SKM-1 (cell line): ENCODE measurements around the gene BRSK1.

Experiments used
- DNase-seq: peaks from one replicate; lab custom pipeline; 2025; ENCODE audit not compliant: unreplicated experiment; lab: John Stamatoyannopoulos, UW

BRSK1 gene

GRCh38 chr19:55303477-55303876 is 19.7 kb downstream of the BRSK1 start:
- DNase-seq = no peak

- no peak for DNase-seq
These were observed 20.6 kb downstream of the BRSK1 start for GRCh38 chr19:55304279-55304978.

- no peak for DNase-seq
These were observed 21.2 kb downstream of the BRSK1 start for GRCh38 chr19:55304980-55305379.

GRCh38 chr19:55305491-55305890 is 21.7 kb downstream of the BRSK1 start:
- DNase-seq = no peak

GRCh38 chr19:55305983-55306562 is 22.3 kb downstream of the BRSK1 start:
- DNase-seq = no peak

GRCh38 chr19:55306712-55307111 is 22.9 kb downstream of the BRSK1 start:
- DNase-seq = no peak

- DNase-seq = no peak
These were observed 24.5 kb downstream of the BRSK1 start for GRCh38 chr19:55308281-55308680.

- no peak for DNase-seq
These were observed 25.7 kb downstream of the BRSK1 start for GRCh38 chr19:55309448-55309847.

GRCh38 chr19:55310498-55310897 is 26.7 kb downstream of the BRSK1 start:
- no peak for DNase-seq

- DNase-seq = no peak
These were observed 27.6 kb downstream of the BRSK1 start for GRCh38 chr19:55311397-55311796.

GRCh38 chr19:55311797-55312196 is 28.0 kb downstream of the BRSK1 start:
- no peak for DNase-seq

GRCh38 chr19:55312621-55313512 is 29.1 kb downstream of the BRSK1 start:
- DNase-seq = no peak

GRCh38 chr19:55314396-55314795 is 30.6 kb downstream of the BRSK1 start:
- no peak for DNase-seq

- no peak for DNase-seq
These were observed 32.2 kb downstream of the BRSK1 start for GRCh38 chr19:55315956-55316525.

- no peak for DNase-seq
These were observed 32.8 kb downstream of the BRSK1 start for GRCh38 chr19:55316646-55317045.

GRCh38 chr19:55319785-55320184 is 36.0 kb downstream of the BRSK1 start:
- DNase-seq = no peak

GRCh38 chr19:55320844-55321419 is 37.1 kb downstream of the BRSK1 start:
- DNase-seq = no peak

- no peak for DNase-seq
These were observed 37.8 kb downstream of the BRSK1 start for GRCh38 chr19:55321466-55322137.

GRCh38 chr19:55322204-55322885 is 38.5 kb downstream of the BRSK1 start:
- DNase-seq = no peak

- no peak for DNase-seq
These were observed 40.9 kb downstream of the BRSK1 start for GRCh38 chr19:55324662-55325061.
